ENCODE results near the gene TGM6.

GRCh38 chr20:2475850-2476741, 95.4 kb downstream of the TGM6 start:
- TF ChIP-seq EZH2 (IDR thresholded peaks at IDR 0.05; ENCODE audit: low read length, unreplicated experiment) (no peak), EZH2phosphoT487 (IDR thresholded peaks at IDR 0.05; ENCODE audit: borderline replicate concordance, low read length) (no peak), CTCF (conservative IDR thresholded peaks at IDR 0.05; ENCODE audit: low read depth, low read length) (no peak)
